Jurkat, Clone E6-1 (cell line): Measurements from ENCODE around the gene SPATA9.

Experiments used
- DNase-seq: peaks from one replicate; pipeline ENCODE4 v3.0.0-alpha.2; 2011; ENCODE audit warnings: low read depth, low spot score
- H3K4me3 ChIP-seq: 2 replicates; pipeline ENCODE4 v1.5.1; 2011; ENCODE audit warnings: mild to moderate bottlenecking, low read length, control low read depth, moderate library complexity

The SPATA9 gene

GRCh38 chr5:95697781-95698681 is 15.2 kb upstream of the SPATA9 start:
- no peak for DNase-seq
- H3K4me3 ChIP-seq = no peak overlapping the region

- no peak for DNase-seq
- no peak overlapping the region for H3K4me3 ChIP-seq
Measured at GRCh38 chr5:95690333-95690732, 7.5 kb upstream of the SPATA9 start.

- no peak overlapping the region for H3K4me3 ChIP-seq
- no peak for DNase-seq
Measured at GRCh38 chr5:95689680-95690079, 6.9 kb upstream of the SPATA9 start.

GRCh38 chr5:95686651-95687050 is 3.9 kb upstream of the SPATA9 start:
- DNase-seq = no peak
- no peak overlapping the region for H3K4me3 ChIP-seq

GRCh38 chr5:95684361-95684760 is 1.6 kb upstream of the SPATA9 start:
- DNase-seq = no peak
- no peak overlapping the region for H3K4me3 ChIP-seq

- H3K4me3 ChIP-seq = no peak overlapping the region
- DNase-seq = no peak
Measured at GRCh38 chr5:95673081-95673480, 9.7 kb downstream of the SPATA9 start.

GRCh38 chr5:95672641-95673040 is 10.2 kb downstream of the SPATA9 start:
- H3K4me3 ChIP-seq = no peak overlapping the region
- no peak for DNase-seq

- no peak for DNase-seq
- H3K4me3 ChIP-seq = no peak overlapping the region
Measured at GRCh38 chr5:95671826-95672225, 11.0 kb downstream of the SPATA9 start.

GRCh38 chr5:95670568-95670967 is 12.2 kb downstream of the SPATA9 start:
- H3K4me3 ChIP-seq = no peak overlapping the region
- no peak for DNase-seq

GRCh38 chr5:95669985-95670384 is 12.8 kb downstream of the SPATA9 start:
- DNase-seq = no peak
- no peak overlapping the region for H3K4me3 ChIP-seq

GRCh38 chr5:95669540-95669939 is 13.3 kb downstream of the SPATA9 start:
- no peak for DNase-seq
- no peak overlapping the region for H3K4me3 ChIP-seq

- no peak overlapping the region for H3K4me3 ChIP-seq
- DNase-seq = no peak
Measured at GRCh38 chr5:95668728-95669127, 14.1 kb downstream of the SPATA9 start.

- no peak for DNase-seq
- H3K4me3 ChIP-seq = no peak overlapping the region
Measured at GRCh38 chr5:95668216-95668615, 14.6 kb downstream of the SPATA9 start.

GRCh38 chr5:95667678-95668077 is 15.1 kb downstream of the SPATA9 start:
- H3K4me3 ChIP-seq = no peak overlapping the region

GRCh38 chr5:95667061-95667618 is 15.7 kb downstream of the SPATA9 start:
- no peak for DNase-seq

More at GRCh38 chr5:95667678-95668077, 15.1 kb downstream of the SPATA9 start:
- DNase-seq = no peak

GRCh38 chr5:95664204-95664786 is 18.5 kb downstream of the SPATA9 start:
- peak; percentile 35 for DNase-seq
- no peak overlapping the region for H3K4me3 ChIP-seq

More at GRCh38 chr5:95667061-95667618, 15.7 kb downstream of the SPATA9 start:
- H3K4me3 ChIP-seq = no peak overlapping the region

GRCh38 chr5:95662946-95663345 is 19.8 kb downstream of the SPATA9 start:
- DNase-seq = no peak
- no peak overlapping the region for H3K4me3 ChIP-seq

- DNase-seq = no peak
- H3K4me3 ChIP-seq = no peak overlapping the region
Measured at GRCh38 chr5:95660060-95660459, 22.7 kb downstream of the SPATA9 start.

GRCh38 chr5:95655575-95655974 is 27.2 kb downstream of the SPATA9 start:
- H3K4me3 ChIP-seq = no peak overlapping the region
- DNase-seq = no peak

- H3K4me3 ChIP-seq = no peak overlapping the region
Measured at GRCh38 chr5:95654196-95654595, 28.6 kb downstream of the SPATA9 start.

More at GRCh38 chr5:95654196-95654595, 28.6 kb downstream of the SPATA9 start:
- no peak for DNase-seq
